OCI-LY1 (cell line): Measurements from ENCODE around the gene EXOC6.

ENCODE experiments used
- EZH2 ChIP-seq: fragments of 200-600 bp; sonication (generic), shearing (Covaris generic); IDR thresholded peaks from 2 replicates; pipeline ENCODE4 v1.8.0; 2017; ENCODE audit warnings: borderline replicate concordance, mixed run types, mild to moderate bottlenecking, antibody characterized with exemption, low read length, moderate library complexity, mixed read lengths
- TF ChIP-seq, protein P1 (sequence below): fragments of 200-600 bp; sonication (generic), shearing (Covaris generic); IDR thresholded peaks from 2 replicates; pipeline ENCODE4 v1.5.1; 2017; ENCODE audit warnings: mild to moderate bottlenecking, antibody characterized with exemption, low read length, moderate library complexity, mixed read lengths

DNA sequence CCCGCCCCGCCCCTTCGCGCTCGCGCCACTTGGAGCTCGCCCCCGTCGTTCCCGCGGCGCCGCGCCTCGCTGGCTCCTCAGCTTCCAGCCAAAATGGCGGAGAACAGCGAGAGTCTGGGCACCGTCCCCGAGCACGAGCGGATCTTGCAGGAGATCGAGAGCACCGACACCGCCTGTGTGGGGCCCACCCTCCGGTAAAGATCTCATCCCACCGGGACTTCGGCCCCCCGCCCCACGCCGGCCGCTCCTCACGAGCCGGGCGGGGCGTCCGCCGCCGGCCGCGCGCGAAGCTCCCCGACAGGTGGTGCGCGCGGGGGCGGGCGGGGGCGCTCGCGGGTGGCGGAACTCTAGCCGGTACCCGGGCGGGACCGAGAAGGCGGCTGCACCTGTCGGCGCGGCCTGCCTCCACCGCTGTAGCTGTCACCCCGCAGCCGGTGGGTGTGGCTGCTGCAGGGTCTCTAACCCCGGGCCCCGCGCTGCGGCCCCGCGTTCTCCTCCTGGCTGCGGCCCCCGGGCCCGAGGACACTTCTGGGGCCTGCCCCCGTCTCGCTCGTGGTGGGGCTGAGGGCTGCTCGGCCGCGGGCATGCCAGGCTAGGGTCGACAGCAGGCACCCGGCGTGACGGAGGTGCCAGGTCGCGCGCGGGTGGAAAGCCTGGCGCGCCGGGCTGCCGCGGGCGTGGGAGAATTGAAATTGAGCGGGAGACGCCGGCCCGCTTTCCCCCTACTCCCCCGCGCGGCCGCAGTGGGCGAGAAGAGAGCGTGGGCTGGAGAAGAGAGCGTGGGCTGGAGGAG, at the start of gene EXOC6:
- TF ChIP-seq, protein P1, sequence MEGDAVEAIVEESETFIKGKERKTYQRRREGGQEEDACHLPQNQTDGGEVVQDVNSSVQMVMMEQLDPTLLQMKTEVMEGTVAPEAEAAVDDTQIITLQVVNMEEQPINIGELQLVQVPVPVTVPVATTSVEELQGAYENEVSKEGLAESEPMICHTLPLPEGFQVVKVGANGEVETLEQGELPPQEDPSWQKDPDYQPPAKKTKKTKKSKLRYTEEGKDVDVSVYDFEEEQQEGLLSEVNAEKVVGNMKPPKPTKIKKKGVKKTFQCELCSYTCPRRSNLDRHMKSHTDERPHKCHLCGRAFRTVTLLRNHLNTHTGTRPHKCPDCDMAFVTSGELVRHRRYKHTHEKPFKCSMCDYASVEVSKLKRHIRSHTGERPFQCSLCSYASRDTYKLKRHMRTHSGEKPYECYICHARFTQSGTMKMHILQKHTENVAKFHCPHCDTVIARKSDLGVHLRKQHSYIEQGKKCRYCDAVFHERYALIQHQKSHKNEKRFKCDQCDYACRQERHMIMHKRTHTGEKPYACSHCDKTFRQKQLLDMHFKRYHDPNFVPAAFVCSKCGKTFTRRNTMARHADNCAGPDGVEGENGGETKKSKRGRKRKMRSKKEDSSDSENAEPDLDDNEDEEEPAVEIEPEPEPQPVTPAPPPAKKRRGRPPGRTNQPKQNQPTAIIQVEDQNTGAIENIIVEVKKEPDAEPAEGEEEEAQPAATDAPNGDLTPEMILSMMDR, result no peak
- no peak for TF ChIP-seq EZH2
